Measurements from ENCODE around the gene SAPCD1. TPM values are rescaled to one million over a fixed set of nuclear protein-coding genes. Genes with fewer than 3 reads are reported as not detected.

Gene SAPCD1
- total RNA-seq, result 2.1 TPM in 1 of 2 replicates, not detected in the other

DNA sequence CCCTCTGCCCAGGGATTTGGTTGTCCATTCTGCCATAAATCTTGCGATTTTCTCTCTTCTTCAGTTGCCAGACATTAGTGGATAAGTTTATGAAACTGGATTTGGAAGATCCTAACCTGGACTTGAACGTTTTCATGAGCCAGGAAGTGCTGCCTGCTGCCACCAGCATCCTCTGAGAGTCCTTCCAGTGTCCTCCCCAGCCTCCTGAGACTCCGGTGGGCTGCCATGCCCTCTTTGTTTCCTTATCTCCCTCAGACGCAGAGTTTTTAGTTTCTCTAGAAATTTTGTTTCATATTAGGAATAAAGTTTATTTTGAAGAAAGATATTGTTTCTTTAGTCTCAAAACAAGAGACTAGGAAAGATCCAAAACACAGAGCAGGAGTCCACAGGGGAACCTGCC, at the start of gene SAPCD1:
Gene SAPCD1 (plus strand): TSS at position 301 of the 400 bp plus-strand sequence. CDS start 399 bp downstream, outside the sequence.

DNA sequence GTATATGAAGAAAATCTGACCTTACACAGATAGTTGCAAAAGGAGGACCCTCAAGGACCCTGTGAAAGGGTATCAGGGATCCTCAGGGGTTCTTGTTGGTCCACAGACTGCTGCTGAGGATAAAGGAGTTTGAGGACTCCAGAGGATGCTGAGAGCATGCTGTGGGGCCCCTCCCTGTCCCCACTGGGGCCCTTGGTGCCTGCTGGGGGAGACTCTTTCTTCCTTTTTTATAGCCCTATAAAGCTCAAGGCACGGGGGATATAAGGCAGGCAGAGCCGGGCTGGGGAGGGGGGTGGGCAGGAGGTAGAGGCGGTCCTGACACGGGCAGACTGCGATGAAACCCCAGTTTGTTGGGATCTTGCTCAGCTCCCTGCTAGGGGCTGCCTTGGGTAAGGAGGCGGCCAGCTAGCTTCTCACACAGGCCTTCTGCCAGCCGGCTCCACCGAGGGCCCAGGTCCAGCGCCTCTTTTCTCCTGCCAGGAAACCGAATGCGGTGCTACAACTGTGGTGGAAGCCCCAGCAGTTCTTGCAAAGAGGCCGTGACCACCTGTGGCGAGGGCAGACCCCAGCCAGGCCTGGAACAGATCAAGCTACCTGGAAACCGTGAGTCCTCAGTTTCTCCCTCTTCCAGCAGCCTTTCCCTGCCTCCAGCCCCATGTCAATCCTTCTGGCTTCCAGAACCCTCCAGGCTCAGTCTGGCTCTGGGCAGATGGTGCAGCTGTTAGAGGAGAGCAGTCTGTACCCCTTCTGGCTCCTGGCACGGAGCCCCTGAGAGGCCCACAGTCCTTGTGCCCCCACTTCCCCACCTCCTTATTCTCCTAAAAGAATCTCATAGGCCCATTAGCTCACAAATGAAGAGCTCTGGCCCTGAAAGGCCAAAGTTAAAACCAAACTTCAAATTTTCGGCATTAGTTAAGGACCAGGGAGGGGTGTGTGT, 47.2 kb upstream of the SAPCD1 start, which contains the start of gene LY6G6D:
Gene LY6G6D (plus strand): TSS at position 327 of the 937 bp plus-strand sequence. CDS start 8 bp downstream, at position 335.

DNA sequence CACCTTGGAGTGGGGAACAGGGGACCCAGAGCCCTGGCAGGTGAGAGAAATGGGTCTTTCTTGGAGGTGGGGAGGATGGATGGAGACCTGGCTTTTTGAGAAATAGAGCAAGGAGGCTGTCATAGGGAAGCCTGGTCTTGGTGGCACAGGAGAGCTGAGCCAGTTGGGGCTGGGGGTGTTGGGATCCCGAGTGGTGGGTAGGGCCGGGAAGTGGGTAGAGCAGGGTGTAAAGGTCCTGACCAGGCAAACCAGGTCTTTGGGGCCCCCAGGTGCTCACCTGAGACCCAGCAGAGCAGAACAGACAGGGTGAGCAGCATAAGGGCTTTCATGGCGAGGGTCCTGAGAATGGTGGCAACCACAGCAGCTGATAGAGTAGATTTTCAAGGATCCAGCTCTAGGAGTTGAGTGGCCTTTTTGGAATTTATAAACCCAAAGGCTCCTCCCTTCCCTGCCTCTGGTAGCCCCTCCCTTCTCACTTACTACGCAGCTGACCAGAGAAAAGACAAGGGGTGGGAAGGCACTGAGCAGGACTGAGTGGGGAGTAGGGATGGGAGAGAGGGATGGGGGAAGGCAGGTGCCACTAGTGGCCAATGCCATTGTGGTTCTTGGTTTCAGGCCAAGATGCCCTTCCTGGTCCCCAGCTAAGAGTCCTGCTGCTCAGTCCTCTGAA, 41.0 kb upstream of the SAPCD1 start, which contains the start of gene LY6G6C:
Gene LY6G6C (minus strand): TSS at position 396 of the 670 bp plus-strand sequence. CDS start 67 bp downstream, at position 329.

GRCh38 chr6:31723245-31723979, 39.0 kb upstream of the SAPCD1 start, which contains the start of gene MPIG6B:
TSS of gene MPIG6B (plus strand) at chr6:31723373. CDS start at chr6:31723384, 11 bp downstream.

DNA sequence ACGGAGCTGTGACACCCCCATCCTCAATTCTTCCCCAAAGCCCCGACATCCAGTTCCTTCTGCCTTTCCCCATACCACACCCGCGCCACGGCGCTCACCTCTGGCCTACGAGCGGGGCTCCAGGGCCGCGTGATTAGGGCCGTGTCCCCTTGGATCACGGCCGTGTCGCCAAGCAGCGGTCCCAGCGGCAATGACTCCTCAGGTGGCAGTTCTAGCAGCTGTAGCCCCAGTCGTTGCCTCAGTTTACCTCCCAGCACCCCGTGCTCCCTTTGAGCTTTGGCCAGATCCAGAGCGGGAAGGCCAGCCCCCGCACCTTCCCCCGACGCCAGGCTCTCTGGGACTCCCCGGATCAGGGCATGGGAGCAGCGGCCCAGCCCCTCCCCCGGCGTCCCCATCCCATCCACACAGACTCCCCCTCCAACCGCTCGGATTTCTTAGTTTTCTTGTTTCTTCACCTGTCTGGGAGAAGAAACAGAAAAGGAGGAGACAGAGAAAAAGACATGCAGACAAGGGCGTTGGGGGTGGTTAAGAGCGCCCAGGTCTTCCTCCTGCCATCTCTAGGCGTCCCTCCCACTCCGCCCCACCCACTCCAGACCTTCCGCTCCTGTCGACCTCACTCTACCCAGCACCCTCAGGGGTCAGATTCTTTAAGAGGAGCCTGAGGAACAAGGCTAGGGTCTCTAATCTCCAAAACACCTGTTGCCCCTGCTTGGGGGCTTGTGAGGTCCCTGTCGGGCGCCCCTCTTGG, 33.5 kb upstream of the SAPCD1 start, which contains the start of gene DDAH2:
Gene DDAH2 (minus strand): TSS at position 533 of the 748 bp plus-strand sequence. CDS start 138 bp downstream, at position 395.

DNA sequence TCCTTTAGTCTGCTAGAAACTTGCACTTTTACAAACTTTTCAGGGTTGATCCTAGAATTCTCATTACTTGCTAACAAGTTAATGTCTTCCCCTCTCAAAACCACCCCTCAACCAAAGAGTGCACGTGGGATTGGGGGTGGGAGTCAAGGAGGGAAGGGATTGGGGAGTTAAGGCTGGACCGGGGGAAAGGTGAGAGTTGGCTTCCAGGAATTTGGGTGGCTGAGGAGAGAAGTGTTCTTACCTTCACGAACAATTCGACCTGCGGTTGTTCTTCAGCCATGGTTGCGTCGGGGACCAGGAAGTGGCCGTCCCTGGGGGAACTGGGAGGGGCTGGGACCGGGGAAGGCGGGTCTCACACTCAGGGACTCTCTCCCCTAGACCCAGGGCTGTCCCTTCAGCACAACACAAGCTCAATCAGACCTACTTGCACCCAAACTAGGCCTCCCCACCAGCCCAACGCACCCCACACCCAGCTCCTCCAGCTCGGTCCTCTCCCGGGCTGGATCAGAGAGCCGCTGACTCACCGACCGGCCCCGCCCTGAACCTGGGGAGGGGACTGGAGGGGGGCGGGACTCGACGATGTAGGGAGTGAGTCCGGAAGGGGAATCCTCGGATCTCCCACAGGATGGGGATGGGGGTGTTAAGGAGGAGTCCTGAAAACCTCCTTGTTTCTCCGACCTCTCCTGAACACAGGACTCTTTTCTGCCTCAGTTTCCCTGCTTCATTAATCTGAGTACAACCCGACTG, 26.3 kb upstream of the SAPCD1 start, which contains the start of gene CLIC1:
Gene CLIC1 (minus strand): TSS at position 510 of the 747 bp plus-strand sequence. CDS start 230 bp downstream, at position 280.

GRCh38 chr6:31739639-31740396, 22.6 kb upstream of the SAPCD1 start, which contains the start of gene MSH5:
TSS of gene MSH5 (plus strand) at chr6:31740005. CDS start at chr6:31740467, 462 bp downstream.

GRCh38 chr6:31776989-31777666, 14.7 kb downstream of the SAPCD1 start, which contains the start of gene VWA7:
TSS of gene VWA7 (minus strand) at chr6:31777328. CDS start at chr6:31776779, 549 bp downstream.

DNA sequence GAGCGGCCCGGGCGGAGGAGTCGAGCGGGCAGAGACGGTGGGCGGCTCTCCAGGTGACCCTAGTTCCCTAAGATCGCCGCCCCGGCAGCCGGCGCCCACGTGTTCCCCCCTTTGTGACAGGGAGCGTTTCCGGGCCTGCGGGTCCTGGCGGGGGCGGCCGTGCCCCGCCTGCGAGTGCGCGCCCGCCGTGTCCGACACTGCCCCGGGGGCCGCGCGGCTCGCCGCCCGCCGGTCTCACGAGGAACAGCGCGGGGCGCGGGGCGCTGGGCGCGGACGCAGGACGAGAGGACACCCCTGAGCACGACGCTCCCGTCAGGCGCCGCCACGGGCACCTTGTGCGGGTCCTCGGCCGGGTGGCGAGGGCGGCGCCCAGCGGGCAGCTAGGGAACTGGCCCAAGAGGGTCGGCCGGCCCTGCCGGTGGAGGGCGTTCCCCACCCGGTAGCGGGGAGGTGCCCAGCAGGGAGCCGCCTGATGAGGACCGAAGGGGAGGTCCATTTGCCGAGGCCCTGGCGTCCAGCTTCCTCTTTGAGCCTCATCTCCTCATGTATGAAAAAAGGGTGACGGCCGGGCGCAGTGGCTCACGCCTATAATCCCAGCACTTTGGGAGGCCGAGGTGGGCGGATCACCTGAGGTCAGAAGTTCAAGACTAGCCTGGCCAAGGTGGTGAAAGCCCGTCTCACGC, 33.3 kb downstream of the SAPCD1 start, which contains the start of gene VARS1:
Gene VARS1 (minus strand): TSS at position 137 of the 683 bp plus-strand sequence. CDS start 535 bp downstream, outside the sequence.

DNA sequence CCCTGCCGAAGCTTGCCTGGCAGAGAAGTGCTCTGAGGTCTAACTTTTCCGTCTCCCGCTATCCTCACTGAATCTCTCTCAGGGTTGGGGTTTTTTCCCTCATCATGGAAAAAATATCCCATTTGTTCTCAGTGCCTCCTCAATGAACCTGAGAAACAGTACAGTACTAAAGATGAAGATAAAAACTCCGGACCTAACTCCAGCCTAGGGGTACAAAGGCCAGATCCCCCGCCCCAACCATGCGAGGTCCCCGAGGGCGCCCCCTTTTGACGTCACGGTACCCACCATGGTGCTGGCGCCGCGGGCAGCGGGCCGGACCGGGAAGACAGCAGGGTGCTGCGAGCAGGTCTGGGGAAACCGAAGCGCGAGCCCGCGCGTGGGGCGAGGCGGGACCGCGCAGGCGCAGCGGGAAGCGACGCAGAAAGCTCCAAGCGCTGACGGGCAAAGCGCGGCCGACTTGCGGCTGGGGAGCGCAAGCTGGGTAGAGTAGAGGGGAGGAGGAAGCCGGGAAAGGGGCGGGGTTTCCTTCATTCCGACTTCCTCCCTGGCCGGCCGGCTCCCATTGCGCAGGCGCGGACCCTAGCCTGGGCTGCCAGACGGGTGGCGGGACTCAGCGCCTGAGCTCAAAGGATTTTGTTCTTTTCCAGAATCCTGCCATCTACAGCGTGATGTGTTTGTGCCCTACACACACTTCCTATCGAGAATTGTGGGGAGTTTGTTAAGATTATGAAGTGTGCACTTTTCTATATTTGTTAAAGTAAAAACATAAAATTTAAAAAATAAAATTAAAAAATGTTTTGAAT, 44.2 kb downstream of the SAPCD1 start, which contains the start of gene LSM2:
Gene LSM2 (minus strand): TSS at position 497 of the 803 bp plus-strand sequence. CDS start 209 bp downstream, at position 288.

Small RNA genes lying within 50 kb of the gene (small RNA-seq; reads per million reads assigned to genes)
- gene LY6G6D (not detected), gene MSH5-SAPCD1 (not detected), gene RF00019 (not detected), gene RNU6-850P (not detected), gene SAPCD1 (not detected)

Other genes with a start within 250 kb of the SAPCD1 start
- gene MCCD1, start 233.7 kb upstream of the SAPCD1 start, total RNA-seq, result not detected in 2 replicates
- gene DDX39B, start 220.7 kb upstream of the SAPCD1 start, total RNA-seq, result 458 and 488 TPM in 2 replicates
- 0.33 and 1.2 TPM in 2 replicates for gene ATP6V1G2, start 216.0 kb upstream of the SAPCD1 start, total RNA-seq
- gene NFKBIL1, start 215.0 kb upstream of the SAPCD1 start, total RNA-seq, result 24.1 and 36.9 TPM in 2 replicates
- gene LTA, start 190.4 kb upstream of the SAPCD1 start, total RNA-seq, result not detected in 2 replicates
- gene TNF, start 187.1 kb upstream of the SAPCD1 start, total RNA-seq, result not detected in 2 replicates
- 3.9 and 4.7 TPM in 2 replicates for gene LTB, start 180.2 kb upstream of the SAPCD1 start, total RNA-seq
- gene LST1, start 176.4 kb upstream of the SAPCD1 start, total RNA-seq, result 0.48 TPM in 1 of 2 replicates, not detected in the other
- gene NCR3, start 169.7 kb upstream of the SAPCD1 start, total RNA-seq, result not detected in 2 replicates
- not detected in 2 replicates for gene AIF1, start 147.4 kb upstream of the SAPCD1 start, total RNA-seq
- gene PRRC2A, start 141.9 kb upstream of the SAPCD1 start, total RNA-seq, result 91.2 and 102 TPM in 2 replicates
- gene BAG6, start 110.0 kb upstream of the SAPCD1 start, total RNA-seq, result 239 and 265 TPM in 2 replicates
- 0.29 and 0.65 TPM in 2 replicates for gene APOM, start 106.8 kb upstream of the SAPCD1 start, total RNA-seq
- gene C6orf47, start 101.9 kb upstream of the SAPCD1 start, total RNA-seq, result 20.6 and 21.4 TPM in 2 replicates
- 15.1 and 17.3 TPM in 2 replicates for gene GPANK1, start 97.7 kb upstream of the SAPCD1 start, total RNA-seq
- 205 and 210 TPM in 2 replicates for gene CSNK2B, start 96.6 kb upstream of the SAPCD1 start, total RNA-seq
- 4.2 and 6.1 TPM in 2 replicates for gene LY6G5B, start 92.7 kb upstream of the SAPCD1 start, total RNA-seq
- gene LY6G5C, start 81.6 kb upstream of the SAPCD1 start, total RNA-seq, result 1.3 and 2.4 TPM in 2 replicates
- 37.9 and 40.5 TPM in 2 replicates for gene ABHD16A, start 59.3 kb upstream of the SAPCD1 start, total RNA-seq
- gene LY6G6F, start 55.8 kb upstream of the SAPCD1 start, total RNA-seq, result not detected in 2 replicates
- not detected in 2 replicates for gene LY6G6D, start 47.3 kb upstream of the SAPCD1 start, total RNA-seq
- not detected in 2 replicates for gene LY6G6C, start 40.9 kb upstream of the SAPCD1 start, total RNA-seq
- not detected in 2 replicates for gene MPIG6B, start 39.3 kb upstream of the SAPCD1 start, total RNA-seq
- 87.2 and 113 TPM in 2 replicates for gene DDAH2, start 33.4 kb upstream of the SAPCD1 start, total RNA-seq
- 800 and 906 TPM in 2 replicates for gene CLIC1, start 26.1 kb upstream of the SAPCD1 start, total RNA-seq
- gene MSH5, start 22.7 kb upstream of the SAPCD1 start, total RNA-seq, result 12.7 and 18.8 TPM in 2 replicates
- gene VWA7, start 14.7 kb downstream of the SAPCD1 start, total RNA-seq, result 0.10 and 0.65 TPM in 2 replicates
- gene VARS1, start 33.1 kb downstream of the SAPCD1 start, total RNA-seq, result 78.5 and 88.8 TPM in 2 replicates
- gene LSM2, start 44.3 kb downstream of the SAPCD1 start, total RNA-seq, result 42.8 and 45.1 TPM in 2 replicates
- gene HSPA1L, start 52.6 kb downstream of the SAPCD1 start, total RNA-seq, result 0.98 and 1.1 TPM in 2 replicates
- gene HSPA1A, start 52.9 kb downstream of the SAPCD1 start, total RNA-seq, result 53.3 and 53.9 TPM in 2 replicates
- 37.2 and 55.5 TPM in 2 replicates for gene HSPA1B, start 65.1 kb downstream of the SAPCD1 start, total RNA-seq
- gene NEU1, start 100.2 kb downstream of the SAPCD1 start, total RNA-seq, result 53.2 and 55.9 TPM in 2 replicates
- under 0.01 and 0.29 TPM in 2 replicates for gene SLC44A4, start 116.3 kb downstream of the SAPCD1 start, total RNA-seq
- 37.7 and 51.6 TPM in 2 replicates for gene EHMT2, start 135.0 kb downstream of the SAPCD1 start, total RNA-seq
- gene ZBTB12, start 139.4 kb downstream of the SAPCD1 start, total RNA-seq, result 1.5 and 2.6 TPM in 2 replicates
- 0.65 TPM in 1 of 2 replicates, not detected in the other for gene C2, start 165.1 kb downstream of the SAPCD1 start, total RNA-seq
- gene CFB, start 183.4 kb downstream of the SAPCD1 start, total RNA-seq, result 0.98 and 1.2 TPM in 2 replicates
- gene NELFE, start 196.3 kb downstream of the SAPCD1 start, total RNA-seq, result 94.7 and 131 TPM in 2 replicates
- 49.4 and 58.1 TPM in 2 replicates for gene SKIC2, start 196.5 kb downstream of the SAPCD1 start, total RNA-seq
- 13.1 and 15.2 TPM in 2 replicates for gene DXO, start 209.5 kb downstream of the SAPCD1 start, total RNA-seq
- 0.96 and 3.3 TPM in 2 replicates for gene C4A, start 219.4 kb downstream of the SAPCD1 start, total RNA-seq

Measured in vein endothelial cell (primary cell).